Measurements from ENCODE around the gene PLEK2.

- no peak for TF ChIP-seq CTCF (IDR thresholded peaks at IDR 0.05 in 4 of 5, conservative IDR thresholded peaks at IDR 0.05 in 1 of 5)
- TF ChIP-seq POLR2A (IDR thresholded peaks at IDR 0.05), result no peak
These were observed 41.1 kb downstream of the PLEK2 start for GRCh38 chr14:67370830-67371229.
